KBM-7 (cell line): ENCODE data around the gene SYTL1.

ENCODE experiments used
- DNase-seq: peaks from one replicate; pipeline ENCODE4 v3.0.0-alpha.2; 2015
- in situ Hi-C: fragments of 300-500 bp; cut with MboI; formaldehyde crosslinking; loops from 2 replicates; pipeline ENCODE4 v1.14.3; 2020; ENCODE audit warnings: low sequenced_read_pairs, low pct_unique_long_range_greater_than_20kb, mixed read lengths

Gene SYTL1

DNA sequence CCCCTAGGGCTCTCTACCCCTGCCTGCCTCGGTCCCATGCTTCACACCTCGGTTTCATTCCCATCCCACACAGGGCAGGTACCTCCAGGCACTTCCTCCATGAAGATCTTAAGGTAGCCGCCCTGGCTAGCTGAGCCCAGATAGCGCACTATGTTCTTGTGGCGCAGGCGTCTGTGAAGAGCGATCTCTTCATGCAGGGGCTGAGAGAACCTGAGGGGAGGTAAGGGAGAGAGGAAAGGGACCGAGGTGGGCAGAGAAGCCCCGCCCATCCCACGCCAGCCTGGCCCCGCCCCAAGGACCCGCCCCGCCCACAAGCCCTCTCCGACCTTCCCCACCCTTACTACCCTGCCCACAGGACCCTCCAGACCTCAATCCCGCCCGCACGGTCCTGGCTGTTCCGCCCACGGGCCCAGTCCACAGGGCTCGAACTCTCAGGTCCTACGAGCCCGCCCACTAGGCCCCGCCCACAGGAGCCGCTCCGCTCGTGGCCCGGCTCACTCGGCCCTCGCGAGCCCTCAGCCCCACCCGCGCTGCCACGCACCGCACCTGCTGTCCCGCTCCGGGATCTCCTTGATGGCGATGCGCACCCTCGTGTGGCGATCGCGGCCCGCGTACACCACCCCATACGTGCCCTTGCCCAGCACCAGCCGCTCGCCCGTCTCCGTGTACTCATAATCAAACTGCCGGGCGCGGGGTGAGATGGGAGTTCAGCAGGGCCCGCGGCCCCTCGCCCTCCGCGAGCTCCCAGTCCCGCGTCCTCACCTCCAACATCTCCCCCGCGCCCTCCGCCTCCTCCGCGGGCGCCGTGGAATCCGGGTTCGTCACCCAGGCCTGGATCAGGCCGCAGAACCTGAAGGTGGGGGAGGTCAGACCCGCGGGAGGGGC is 18.6 kb downstream of the SYTL1 start:
- in situ Hi-C loops = no loop called here

DNA sequence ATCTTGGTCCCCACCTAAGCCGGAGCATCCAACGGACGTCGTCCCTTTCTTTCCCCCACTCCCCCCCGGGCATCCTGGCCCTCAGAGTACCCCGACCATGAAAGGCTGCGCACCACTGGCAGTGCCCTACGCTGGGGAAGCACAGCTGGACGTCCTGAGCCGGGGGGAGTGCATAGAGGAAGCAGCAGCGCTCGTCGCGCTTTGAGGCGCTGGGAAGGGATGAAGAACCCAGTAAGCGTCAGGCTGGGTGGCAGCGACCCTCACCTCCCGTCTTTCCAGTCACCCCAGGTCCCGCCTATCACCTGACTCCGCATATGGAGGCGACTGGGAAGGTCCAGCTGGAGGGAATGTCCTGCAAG is 19.2 kb downstream of the SYTL1 start:
- in situ Hi-C loops = no loop called here
- DNase-seq = no peak

More for the DNA sequence above, 18.6 kb downstream of the SYTL1 start:
- no peak for DNase-seq

DNA sequence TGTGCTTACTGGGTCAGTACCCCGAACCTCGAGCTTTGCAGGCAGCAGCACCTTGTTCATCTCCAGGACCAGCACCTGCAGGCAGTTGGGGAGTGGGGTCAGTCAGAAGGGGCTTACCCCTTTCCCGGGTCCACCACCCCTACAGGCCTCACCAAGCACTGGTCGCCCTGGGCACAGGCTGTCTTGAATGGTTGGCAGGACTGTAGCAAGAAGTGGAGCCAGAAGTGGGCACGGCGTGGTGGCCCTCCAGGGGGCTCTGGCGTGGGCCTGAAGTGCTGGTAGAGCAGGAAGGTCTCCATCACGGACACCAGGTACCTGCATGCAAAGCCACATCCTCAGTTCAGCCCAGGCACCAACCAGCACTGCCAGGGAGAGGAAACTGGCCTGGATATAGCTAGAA is 19.7 kb downstream of the SYTL1 start:
- in situ Hi-C loops = no loop called here

DNA sequence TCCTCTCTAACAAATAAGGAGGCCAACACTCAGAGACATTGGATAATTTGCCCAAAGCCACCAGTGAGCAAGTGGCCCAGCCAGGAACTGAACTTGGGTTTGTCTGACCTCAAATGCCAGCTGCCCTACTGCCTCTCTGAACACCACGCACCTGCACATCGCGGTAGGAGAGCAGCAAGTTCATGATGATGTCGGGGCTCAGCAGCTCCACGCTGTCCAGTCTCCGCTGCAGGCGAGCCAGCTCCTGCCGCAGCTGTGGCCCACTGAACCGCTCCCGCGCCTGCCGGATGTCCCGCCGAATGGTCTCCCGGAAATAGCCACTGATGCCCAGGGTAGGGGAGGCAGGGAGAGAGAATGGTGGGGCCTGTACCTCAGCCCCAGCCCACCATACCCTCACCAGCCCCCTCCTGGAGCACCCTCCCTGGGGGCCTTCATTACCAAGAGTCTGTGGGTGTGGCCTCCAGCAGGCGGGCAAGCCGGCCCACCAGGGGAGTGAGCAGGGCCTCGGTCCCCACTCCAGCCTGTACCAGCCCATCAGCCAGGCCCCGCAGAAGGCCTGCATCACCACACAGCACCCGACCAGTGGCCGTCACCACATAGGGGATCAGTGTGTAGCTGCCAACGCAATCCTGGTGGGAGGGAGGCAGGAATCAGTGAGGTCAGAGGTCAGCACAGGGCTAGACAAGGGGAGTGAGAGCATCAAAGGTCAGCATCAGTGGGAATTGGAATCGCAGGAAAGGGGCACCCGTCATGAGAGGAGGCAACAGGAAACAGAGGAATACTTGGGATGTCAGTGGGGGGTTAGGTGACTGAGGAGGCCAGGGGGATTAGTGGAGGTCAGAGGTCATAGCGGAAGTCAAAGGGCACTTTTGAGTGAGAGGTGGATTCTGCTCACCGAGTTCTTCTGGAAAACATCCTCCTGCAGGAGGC is 22.2 kb downstream of the SYTL1 start:
- no peak for DNase-seq
- in situ Hi-C loops = no loop called here

More for the DNA sequence above, 19.7 kb downstream of the SYTL1 start:
- no peak for DNase-seq

DNA sequence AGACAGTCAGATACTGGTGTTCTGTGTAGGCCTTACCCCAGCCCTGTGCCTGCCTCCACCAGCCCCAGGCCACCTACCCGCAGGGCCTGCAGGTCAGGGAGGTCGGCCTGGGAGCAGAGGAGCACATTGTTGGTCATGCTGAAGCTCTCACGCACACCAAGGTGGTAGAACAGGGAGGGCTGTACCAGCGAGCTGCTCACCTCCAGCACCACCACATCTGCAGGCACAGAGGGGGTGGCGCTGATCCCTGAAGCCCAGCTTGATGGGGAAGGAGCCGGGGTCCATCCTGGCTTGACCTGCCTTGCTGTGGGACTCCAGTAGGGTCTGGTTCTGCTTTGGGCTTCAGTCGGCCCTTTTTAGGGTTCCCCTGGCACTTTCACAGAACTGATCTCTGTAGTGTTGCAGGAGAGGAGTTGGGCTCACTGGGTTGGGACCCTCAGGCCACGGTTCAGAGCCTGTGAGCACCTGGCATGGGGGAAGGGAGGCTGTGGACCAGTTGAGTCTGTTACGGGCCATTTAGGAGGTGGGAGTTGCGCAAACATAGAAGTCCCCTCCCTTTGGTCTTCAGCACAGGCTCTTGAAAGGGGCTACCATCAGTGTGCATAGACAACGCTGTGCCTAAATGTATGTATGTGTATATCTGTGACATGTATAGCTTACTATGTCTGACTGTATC is 23.0 kb downstream of the SYTL1 start:
- no peak for DNase-seq
- in situ Hi-C loops = no loop called here

DNA sequence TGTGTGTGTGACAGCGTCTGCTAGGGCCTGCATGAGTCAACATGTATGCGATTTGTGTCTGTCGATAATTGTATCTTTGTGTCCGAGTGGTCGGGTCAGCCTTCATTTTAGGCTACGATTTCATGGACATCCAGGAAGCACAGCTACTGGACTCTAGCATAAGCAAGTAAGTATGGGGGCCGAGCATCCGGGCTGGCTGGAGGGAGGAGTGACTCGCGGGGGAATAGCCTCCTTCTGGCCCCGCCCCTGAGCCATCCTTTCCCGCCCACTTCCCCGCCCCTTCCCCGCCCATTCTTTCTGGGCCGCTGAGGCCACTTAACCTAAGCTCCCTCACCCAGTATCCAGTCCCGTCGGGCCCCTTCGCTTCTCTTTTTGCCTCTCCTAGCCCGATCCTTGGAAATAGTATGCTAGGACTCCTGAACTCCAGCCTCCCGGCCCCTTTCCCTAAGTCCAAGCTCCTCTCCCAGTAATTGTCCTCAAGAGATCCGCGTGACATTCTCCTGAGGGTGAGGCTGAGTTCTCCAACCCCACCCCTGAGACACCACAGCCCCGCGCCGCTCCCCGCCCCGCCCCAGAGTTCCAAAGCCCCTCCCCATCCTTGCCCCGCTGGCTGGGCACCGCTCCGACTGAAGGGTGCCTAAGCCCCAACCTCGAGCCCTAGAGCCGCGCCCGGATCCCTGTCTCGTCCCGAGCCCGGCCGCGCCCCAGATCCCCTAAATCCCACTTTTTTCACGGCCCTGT is 23.7 kb downstream of the SYTL1 start:
- DNase-seq = peak; percentile 88
- in situ Hi-C loops = no loop called here

DNA sequence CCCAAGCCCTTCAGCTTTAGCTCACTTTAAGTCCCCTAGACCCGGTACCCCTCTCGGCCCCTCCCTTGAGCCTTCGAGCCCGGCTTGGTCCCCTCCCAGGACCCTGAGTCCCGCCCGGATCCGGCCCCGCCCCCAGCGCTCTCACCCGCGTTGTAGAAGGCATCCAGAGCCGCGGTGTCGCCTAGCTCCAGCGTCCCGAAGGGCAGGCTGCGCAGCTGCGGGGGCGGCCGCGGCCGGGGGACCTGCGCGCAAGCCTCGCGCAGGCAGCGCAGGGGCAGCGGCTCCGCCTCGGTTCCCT is 24.2 kb downstream of the SYTL1 start:
- peak; percentile 78 for DNase-seq
- in situ Hi-C loops = no loop called here

DNA sequence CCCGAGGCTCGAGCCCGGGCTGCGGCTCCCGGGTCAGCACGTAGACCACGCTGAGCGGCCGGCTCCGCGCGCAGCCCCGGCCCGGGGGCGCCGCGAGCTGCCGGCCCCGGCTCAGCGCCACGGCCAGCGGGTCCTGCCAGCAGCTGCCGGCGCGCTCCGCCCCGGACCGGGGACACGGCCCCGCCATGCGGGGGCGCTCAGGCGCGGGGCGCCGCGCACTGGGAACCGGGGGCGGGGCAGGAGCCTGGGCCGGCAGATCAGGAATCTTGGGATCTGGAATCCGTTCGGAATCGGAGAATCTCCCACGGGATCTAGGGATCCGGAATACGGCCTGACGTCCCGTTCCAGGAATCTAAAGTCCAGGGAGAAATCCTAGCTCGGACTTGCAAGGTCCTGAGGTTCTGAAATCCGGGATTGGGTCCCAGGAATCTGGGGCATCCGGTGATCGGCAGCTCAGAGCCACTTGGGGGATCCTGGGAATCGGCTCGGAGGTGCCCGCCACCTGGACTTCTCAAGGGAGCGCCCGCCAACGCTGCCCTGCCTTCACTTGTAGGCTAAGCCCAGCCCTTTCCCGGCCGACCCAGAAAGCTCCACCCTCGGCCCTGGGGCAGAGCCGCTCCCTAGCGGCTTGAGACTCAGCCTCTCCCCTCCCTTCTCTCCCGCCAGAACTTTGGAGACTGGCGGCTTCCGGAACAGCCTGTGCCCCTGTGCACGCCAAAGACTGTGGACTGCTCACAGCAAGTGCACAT is 24.8 kb downstream of the SYTL1 start, which contains the start of gene MAP3K6:
TSS of gene MAP3K6 (minus strand) at position 551 of the 749 bp plus-strand sequence. CDS start at position 187, 364 bp downstream.
- in situ Hi-C loops = no loop called here
- DNase-seq = peak; percentile 84

DNA sequence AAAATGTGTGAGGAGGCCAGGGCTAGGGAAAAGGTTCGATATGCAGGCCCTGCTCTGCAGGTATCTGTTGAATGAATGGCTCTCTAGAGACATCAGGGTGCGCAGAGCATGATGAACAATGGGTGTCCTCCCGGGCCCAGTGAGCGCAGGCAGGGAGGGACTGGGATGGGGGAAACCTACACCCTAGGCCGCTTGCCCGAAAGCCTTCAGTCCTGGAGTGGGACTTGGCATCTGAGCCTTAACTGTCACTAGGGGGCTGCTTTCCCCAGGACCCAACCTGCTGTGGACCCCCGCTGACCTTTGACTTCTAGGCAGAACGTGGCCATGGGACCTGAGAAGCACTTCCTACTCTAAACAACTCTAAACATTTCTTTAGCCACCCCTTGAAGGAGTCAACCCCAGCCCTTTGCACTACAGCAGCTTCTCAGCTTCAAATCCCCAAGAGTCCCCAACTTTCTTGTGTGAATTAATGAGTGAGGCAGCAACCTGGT is 25.4 kb downstream of the SYTL1 start:
- DNase-seq = no peak
- in situ Hi-C loops = no loop called here

DNA sequence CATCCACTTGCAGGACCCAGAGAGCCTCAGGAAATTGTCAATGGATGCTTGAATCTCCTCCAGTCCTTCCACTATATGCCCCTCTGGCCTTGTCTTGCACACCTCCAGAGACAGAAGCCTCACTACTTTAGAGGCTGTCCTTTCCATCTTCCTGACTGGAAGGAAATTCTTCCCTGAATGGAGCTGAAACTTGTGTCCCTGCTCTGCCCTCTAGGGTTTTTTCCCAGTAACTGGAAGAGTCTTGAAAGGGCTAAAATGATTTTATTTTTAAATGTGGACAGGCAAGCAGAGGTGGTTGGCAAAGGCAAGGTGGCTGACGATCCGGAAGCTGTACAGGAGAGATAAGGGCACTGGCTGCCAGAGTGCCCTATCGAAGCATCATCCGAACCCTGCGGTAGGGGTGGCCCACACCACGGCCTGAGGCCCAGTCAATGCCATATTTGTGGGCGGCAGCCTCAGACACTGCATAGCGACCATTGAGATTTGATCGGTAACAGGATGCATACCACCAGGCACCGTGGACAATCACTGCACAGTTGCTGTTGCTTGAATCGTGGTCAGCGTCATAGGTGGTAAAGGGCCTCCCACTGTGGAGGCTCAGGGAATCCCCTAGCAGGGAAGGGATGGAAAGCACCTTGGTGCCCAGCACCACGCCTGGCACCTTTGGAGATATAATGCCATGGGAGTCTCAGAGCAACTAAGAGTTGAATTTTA is 27.2 kb downstream of the SYTL1 start:
- peak; percentile 54 for DNase-seq
- in situ Hi-C loops = no loop called here

DNA sequence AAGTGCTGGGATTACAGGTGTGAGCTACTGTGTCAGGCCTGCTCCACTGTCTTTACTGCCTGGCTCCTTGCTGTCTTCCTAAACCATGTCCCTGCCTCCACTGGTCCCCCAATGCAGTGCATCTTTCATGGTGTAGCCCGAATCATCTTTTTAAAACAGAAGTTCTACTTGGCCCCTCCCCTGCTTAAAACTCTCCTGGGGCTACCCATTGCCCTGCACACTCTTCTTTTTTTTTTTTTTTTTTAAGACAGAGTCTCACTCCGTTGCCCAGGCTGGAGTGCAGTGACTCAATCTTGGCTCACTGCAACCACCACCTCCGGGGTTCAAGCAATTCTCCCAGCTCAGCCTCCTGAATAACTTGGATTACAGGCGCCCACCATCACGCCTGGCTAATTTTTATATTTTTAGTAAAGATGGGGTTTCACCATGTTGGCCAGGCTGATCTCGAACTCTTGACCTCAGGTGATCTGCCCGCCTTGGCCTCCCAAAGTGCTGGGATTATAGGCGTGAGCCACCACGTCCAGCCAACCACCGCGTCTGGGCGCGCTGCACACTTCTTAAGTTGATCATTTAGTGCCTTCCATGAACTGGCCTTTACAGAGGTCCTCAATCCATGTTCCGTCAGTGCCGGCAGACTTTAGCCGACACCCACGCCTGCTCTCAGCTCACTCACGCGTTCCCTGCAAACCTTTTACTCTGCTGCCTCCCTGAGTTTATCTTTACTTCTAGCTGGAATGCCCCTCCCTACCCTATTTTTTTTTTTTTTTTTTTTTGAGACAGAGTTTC is 30.4 kb downstream of the SYTL1 start:
- no peak for DNase-seq
- in situ Hi-C loops = loop anchor here (10.0 kb wide), 1 partner anchor 57 kb away; no protein-coding TSS in a partner anchor

DNA sequence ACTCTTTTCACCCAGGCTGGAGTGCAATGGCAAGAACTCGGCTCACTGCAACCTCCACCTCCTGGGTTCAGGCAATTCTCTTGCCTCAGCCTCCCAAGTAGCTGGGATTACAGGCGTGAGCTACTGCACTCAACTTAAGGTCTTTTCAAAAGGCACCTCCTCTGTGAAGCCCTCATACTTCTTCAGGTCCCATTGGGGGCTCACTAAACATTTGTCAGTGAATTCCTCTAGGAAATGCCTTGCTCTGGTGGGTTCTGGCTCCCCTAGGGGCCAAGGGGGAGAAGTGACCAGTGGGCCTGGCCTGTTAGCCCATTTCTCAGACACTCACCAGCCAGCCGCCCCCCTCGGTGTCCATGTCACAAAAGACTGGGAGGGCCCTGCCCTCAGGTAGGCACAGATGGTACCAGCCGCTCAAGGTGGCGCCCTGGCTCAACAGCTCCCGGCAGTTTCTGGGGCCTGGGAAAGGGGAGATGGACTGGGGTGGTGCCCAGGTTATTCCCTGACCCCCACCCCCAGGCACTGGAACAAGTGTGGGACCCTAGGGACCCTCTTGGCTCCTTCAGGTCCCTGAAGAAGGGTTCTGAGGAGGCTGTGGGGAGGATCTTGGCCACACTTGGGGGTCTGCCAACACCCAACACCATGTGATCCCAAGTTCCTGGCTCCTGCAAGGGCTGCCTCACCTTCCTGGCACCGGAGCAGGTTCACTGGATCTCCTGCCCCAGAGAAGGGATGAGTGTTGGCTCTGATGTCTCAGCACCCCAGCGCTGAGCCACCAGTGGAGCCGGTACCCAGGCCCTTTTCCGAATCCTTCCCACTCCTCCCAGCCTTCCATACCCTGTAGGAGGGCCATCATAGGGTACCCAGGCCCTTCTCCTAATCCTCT is 31.2 kb downstream of the SYTL1 start:
- in situ Hi-C loops = loop anchor here (10.0 kb wide), 1 partner anchor 58 kb away; no protein-coding TSS in a partner anchor
- DNase-seq = no peak

DNA sequence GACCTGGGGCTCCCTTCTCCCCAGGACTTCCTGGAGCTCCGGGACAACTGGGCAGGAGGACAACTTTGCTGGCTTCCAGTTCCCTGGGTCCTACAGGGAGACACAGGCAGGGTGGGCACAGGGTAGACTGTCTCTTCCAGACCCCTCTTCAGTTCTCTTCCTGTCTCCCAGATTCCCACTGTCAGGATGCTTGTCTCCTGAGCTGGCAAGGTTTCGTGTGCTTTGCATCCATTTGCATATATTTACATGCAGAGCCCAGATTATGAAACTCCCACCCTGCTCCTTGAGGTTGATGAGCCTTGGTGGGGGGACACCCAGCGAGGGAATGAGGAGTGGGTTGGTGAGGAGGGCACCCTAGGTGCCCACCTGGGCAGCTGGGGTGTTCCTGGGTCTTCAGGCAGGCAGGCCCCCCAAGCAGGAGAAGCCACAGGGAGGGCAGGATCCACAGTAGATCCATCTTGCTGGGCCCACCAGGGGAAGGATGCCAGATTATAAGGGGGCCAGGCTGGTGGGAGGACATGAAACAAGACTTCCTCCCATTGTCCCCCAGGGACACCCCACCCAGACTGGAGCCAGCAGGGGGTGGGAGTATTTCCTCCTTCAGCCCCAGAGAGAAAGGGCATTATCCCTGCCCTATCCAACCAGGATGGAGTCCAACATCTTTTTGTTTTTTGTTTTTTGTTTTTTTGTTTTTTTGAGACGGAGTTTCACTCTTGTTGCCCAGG is 32.7 kb downstream of the SYTL1 start, which contains the start of gene FCN3:
TSS of gene FCN3 (minus strand) at position 463 of the 725 bp plus-strand sequence. CDS start at position 457, 6 bp downstream.
- no peak for DNase-seq
- in situ Hi-C loops = loop anchor here (10.0 to 25.0 kb wide), 2 partner anchors 60 to 262 kb away; no protein-coding TSS in a partner anchor

DNA sequence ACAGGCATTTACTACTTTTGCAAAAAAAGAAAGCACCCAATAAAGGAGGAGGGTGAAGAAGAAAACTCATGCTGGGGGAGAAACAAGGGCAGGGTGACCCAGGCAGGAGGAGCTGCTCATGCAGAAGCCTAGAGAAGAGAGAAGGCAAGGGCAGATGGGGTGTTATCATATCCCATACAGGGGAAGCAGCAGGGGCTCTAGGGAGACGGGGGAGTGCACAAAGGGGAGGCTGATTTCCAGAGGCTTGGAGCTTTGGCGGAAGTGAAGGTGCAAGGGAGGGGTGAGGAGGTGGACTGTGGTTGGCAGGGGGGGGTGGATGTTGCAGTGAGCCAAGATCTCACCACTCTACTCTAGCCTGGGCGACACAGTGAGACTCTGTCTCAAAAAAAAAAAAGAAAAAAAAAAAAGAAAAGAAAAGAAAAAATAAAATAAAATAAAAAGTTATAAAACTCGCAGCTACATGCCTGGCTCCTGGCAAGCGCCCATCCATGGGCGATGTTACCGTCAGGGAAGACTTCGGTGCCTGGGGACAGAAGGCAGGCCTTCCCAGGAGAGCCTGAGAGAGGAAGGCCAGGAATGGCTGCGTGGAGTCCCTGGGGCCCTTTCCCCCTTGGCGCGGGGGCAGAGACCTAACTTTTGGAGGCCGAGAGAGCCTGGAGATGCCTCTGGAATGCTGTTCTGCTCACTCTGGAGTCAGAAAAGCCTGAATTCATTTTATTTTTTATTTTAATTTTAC is 36.1 kb downstream of the SYTL1 start:
- peak; percentile 27 for DNase-seq
- in situ Hi-C loops = loop anchor here (10.0 to 25.0 kb wide), 2 partner anchors 63 to 266 kb away; no protein-coding TSS in a partner anchor
